22Rv1 (cell line): Measurements from ENCODE around the gene RAET1G.

Experiments
- ZFX ChIP-seq: fragments of 450-650 bp; IDR thresholded peaks from 2 replicates; pipeline ENCODE4 v1.6.1; 2017; ENCODE audit warnings: antibody characterized with exemption, borderline replicate concordance
- TF ChIP-seq, protein P1 (sequence below): fragments of 450-650 bp; IDR thresholded peaks from 2 replicates; pipeline ENCODE4 v1.5.1; 2017; ENCODE audit warnings: mild to moderate bottlenecking

DNA sequence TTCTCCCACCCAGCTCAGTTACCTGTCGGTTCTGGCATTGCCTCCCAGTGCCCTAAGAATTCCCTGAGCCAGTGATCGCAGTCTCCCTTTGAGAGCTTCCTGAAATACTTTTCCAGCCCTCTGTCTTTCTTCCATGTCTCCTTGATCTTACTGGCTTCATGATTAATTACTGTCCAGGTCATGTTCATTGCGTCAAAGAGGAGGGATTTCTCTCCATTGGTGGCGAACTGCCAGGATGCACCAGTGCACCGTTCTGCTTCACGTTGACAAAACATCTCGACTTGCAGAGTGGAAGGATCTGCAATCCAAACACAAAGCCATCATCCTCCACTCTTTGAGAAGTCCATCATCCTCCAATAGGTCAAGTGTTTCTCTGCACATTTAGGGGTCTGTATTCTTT lies 33.6 kb downstream of the RAET1G start:
- TF ChIP-seq, protein P1, sequence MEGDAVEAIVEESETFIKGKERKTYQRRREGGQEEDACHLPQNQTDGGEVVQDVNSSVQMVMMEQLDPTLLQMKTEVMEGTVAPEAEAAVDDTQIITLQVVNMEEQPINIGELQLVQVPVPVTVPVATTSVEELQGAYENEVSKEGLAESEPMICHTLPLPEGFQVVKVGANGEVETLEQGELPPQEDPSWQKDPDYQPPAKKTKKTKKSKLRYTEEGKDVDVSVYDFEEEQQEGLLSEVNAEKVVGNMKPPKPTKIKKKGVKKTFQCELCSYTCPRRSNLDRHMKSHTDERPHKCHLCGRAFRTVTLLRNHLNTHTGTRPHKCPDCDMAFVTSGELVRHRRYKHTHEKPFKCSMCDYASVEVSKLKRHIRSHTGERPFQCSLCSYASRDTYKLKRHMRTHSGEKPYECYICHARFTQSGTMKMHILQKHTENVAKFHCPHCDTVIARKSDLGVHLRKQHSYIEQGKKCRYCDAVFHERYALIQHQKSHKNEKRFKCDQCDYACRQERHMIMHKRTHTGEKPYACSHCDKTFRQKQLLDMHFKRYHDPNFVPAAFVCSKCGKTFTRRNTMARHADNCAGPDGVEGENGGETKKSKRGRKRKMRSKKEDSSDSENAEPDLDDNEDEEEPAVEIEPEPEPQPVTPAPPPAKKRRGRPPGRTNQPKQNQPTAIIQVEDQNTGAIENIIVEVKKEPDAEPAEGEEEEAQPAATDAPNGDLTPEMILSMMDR = no peak
- TF ChIP-seq ZFX = no peak
